ENCODE results near the gene MED20.

GRCh38 chr6:41970436-41970846 is 49.5 kb upstream of the MED20 start:
- no peak for TF ChIP-seq CTCF (IDR thresholded peaks at IDR 0.05; ENCODE audit: insufficient read depth, low read length)
- TF ChIP-seq POLR2AphosphoS5 (IDR thresholded peaks at IDR 0.05; ENCODE audit: low read depth): peak; percentile 59
- no peak for TF ChIP-seq REST (IDR thresholded peaks at IDR 0.05; ENCODE audit: insufficient replicate concordance, low read depth)
- no peak for TF ChIP-seq GABPA (IDR thresholded peaks at IDR 0.05; ENCODE audit: low read depth)
- peak; percentile 88 for TF ChIP-seq SPI1 (IDR thresholded peaks at IDR 0.05; ENCODE audit: borderline replicate concordance, low read depth)
